NT2/D1 (cell line): ENCODE measurements around the gene ADCY3.

Experiments
- SUZ12 ChIP-seq: IDR thresholded peaks from 2 replicates; pipeline ENCODE4 v1.6.1; 2011; ENCODE audit not compliant: insufficient read length, insufficient read depth; ENCODE audit errors: extremely low read depth
- YY1 ChIP-seq: IDR thresholded peaks from 2 replicates; pipeline ENCODE4 v1.6.1; 2011; ENCODE audit not compliant: insufficient read length, insufficient read depth

- TF ChIP-seq YY1 (no peak), SUZ12 (no peak)
Measured at GRCh38 chr2:24830786-24831185, 89.3 kb downstream of the ADCY3 start.
